ENCODE results near the gene POLG.

POLG gene

DNA sequence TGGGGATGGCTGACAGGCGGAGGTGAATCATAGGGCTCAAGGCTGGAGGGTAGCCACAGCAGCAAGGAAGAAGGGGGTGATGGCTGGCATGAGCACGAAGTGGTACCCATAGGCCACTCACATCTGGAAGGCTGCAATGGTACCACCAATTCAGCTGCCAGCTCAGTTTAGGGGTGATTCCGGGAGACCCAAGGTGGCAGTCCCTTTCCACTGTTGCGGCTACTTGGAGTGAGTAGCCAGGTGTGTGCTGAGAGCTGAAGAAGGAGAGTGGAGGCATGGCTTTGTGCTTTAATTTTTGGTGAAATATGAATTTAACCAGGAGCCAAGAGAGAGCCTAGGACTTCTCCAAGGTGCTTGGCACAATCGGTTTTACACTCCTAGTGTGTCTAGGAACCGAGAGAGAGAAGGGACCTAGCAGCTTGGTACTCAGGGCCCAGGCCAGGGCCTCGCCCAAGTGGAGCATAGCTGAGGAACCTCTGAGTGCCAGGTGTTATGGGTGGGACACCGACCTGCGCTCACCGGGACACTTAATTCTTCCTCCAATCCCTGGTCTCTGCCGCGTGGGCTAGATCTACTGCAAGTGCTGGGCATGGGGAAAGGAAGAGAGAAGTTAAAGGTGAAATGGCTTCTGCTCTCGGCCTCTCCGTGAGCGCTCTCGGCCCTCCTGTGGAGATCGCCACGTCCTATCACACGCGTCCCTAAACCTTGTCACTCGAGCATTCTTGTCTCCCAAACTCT is 32.2 kb upstream of the POLG start:
- no peaks in the 10 kb centered on the region for H3K9me3 Mint-ChIP-seq
- H3K36me3 Mint-ChIP-seq (ENCODE audit: insufficient read depth): peaks cover under 1% of the 10 kb centered on the region
- peak overlapping the region; percentile 57 for H3K4me3 Mint-ChIP-seq
- H3K27ac Mint-ChIP-seq (ENCODE audit: low read depth): no peak overlapping the region
- ATAC-seq (replicated peaks; ENCODE audit: extremely low read depth, poor library complexity, severe bottlenecking) (no peak), DNase-seq (ENCODE audit: low spot score in 2 of 2) (no peak)
- H3K27me3 Mint-ChIP-seq: peaks cover 81% of the 10 kb centered on the region
- H3K4me1 Mint-ChIP-seq: peaks cover 3% of the 10 kb centered on the region

GRCh38 chr15:89365462-89366065 is 30.9 kb upstream of the POLG start:
- H3K4me1 Mint-ChIP-seq: peaks cover 11% of the 10 kb centered on the region

DNA sequence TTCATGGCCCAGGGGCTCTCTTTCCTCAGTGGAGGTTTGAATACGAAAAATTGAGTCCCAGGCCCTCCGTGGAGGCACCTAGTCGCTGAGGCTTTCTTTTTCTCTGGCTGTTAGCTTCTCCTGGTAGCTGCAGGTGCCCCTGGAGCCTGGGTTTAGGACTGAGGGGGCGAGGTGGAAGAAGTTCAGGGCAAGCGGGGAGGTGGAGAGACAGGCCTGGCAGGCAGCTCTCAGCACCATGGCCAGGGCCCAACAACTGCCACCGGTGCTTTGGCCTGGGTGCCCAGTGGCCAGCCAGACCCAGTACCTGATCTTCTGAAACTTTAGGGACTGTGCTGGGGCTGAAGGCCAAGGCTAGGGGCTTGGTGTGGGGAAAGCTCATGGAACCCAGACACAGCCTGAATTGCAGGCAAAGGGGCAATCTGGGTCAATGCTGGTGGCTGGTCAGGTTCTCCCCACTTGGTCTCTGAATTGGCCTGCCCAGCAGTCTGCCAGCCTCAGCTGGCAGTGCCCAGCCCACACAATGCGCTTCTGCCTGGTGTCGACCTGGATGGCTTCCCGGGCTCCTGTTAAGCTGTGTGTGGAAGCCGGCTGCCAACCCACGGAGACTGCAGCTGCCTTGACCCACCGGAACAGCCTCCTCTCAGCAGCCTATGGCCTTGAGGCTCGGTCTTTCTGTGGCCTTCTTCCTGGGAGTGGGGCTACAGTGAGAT is 30.3 kb upstream of the POLG start:
- H3K27me3 Mint-ChIP-seq: peaks cover 85% of the 10 kb centered on the region
- H3K27ac Mint-ChIP-seq (ENCODE audit: low read depth): no peak overlapping the region
- no peaks in the 10 kb centered on the region for H3K9me3 Mint-ChIP-seq
- peaks cover 11% of the 10 kb centered on the region for H3K4me1 Mint-ChIP-seq
- peaks cover 4% of the 10 kb centered on the region for H3K36me3 Mint-ChIP-seq (ENCODE audit: insufficient read depth)
- DNase-seq (ENCODE audit: low spot score in 2 of 2) (no peak), ATAC-seq (replicated peaks; ENCODE audit: extremely low read depth, poor library complexity, severe bottlenecking) (no peak)
- no peak overlapping the region for H3K4me3 Mint-ChIP-seq

More at GRCh38 chr15:89365462-89366065, 30.9 kb upstream of the POLG start:
- ATAC-seq (replicated peaks; ENCODE audit: extremely low read depth, poor library complexity, severe bottlenecking) (no peak), DNase-seq (ENCODE audit: low spot score in 2 of 2) (no peak)
- Mint-ChIP-seq H3K4me3 (no peak overlapping the region), H3K27me3 (peaks cover 85% of the 10 kb centered on the region), H3K27ac (ENCODE audit: low read depth) (no peak overlapping the region), H3K36me3 (ENCODE audit: insufficient read depth) (peaks cover 4% of the 10 kb centered on the region), H3K9me3 (no peaks in the 10 kb centered on the region)

GRCh38 chr15:89364341-89364740 is 29.7 kb upstream of the POLG start:
- ATAC-seq (replicated peaks; ENCODE audit: extremely low read depth, poor library complexity, severe bottlenecking): no peak
- Mint-ChIP-seq H3K27ac (ENCODE audit: low read depth) (no peak overlapping the region), H3K9me3 (no peaks in the 10 kb centered on the region), H3K36me3 (ENCODE audit: insufficient read depth) (peaks cover 7% of the 10 kb centered on the region), H3K4me1 (peaks cover 11% of the 10 kb centered on the region), H3K27me3 (peaks cover 85% of the 10 kb centered on the region), H3K4me3 (no peak overlapping the region)
- DNase-seq (ENCODE audit: low spot score in 2 of 2): no peak

- Mint-ChIP-seq H3K36me3 (ENCODE audit: insufficient read depth) (peaks cover 7% of the 10 kb centered on the region), H3K4me3 (no peak overlapping the region), H3K9me3 (no peaks in the 10 kb centered on the region), H3K27me3 (peaks cover 82% of the 10 kb centered on the region), H3K4me1 (peaks cover 11% of the 10 kb centered on the region), H3K27ac (ENCODE audit: low read depth) (no peak overlapping the region)
- no peak for ATAC-seq (replicated peaks; ENCODE audit: extremely low read depth, poor library complexity, severe bottlenecking)
- no peak for DNase-seq (ENCODE audit: low spot score in 2 of 2)
These were observed 29.1 kb upstream of the POLG start for GRCh38 chr15:89363770-89364169.

DNA sequence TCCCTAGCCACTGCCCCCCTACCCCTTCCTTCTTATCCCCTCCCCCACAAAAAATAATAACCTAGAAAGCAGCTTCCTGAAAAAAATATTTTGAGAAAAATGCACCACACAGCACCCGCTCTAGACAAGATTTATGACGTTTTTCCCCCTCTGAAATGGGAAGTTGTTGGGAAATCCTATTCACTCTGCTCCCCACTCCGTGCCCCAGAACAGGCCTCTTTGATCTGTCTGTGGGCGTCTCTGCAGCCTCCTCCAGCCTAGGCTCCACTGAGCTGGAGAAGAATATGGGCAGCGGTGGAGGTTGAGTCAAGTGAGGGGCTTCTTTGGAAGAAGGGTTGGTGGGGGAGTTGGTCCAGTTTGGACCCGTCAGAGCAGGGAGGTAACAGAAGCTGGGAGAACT is 28.5 kb upstream of the POLG start:
- DNase-seq (ENCODE audit: low spot score in 2 of 2) (no peak), ATAC-seq (replicated peaks; ENCODE audit: extremely low read depth, poor library complexity, severe bottlenecking) (no peak)
- Mint-ChIP-seq H3K27me3 (peaks cover 87% of the 10 kb centered on the region), H3K36me3 (ENCODE audit: insufficient read depth) (peaks cover 11% of the 10 kb centered on the region), H3K4me1 (peaks cover 11% of the 10 kb centered on the region), H3K27ac (ENCODE audit: low read depth) (no peak overlapping the region), H3K9me3 (no peaks in the 10 kb centered on the region), H3K4me3 (no peak overlapping the region)

- peaks cover 91% of the 10 kb centered on the region for H3K27me3 Mint-ChIP-seq
- H3K4me1 Mint-ChIP-seq: peaks cover 11% of the 10 kb centered on the region
- ATAC-seq (replicated peaks; ENCODE audit: extremely low read depth, poor library complexity, severe bottlenecking) (no peak), DNase-seq (ENCODE audit: low spot score in 2 of 2) (no peak)
- no peak overlapping the region for H3K4me3 Mint-ChIP-seq
- H3K9me3 Mint-ChIP-seq: no peaks in the 10 kb centered on the region
- H3K36me3 Mint-ChIP-seq (ENCODE audit: insufficient read depth): peaks cover 11% of the 10 kb centered on the region
- H3K27ac Mint-ChIP-seq (ENCODE audit: low read depth): no peak overlapping the region
These were observed 27.8 kb upstream of the POLG start for GRCh38 chr15:89362203-89363101.

GRCh38 chr15:89361451-89362202 is 27.0 kb upstream of the POLG start:
- ATAC-seq (replicated peaks; ENCODE audit: extremely low read depth, poor library complexity, severe bottlenecking) (peak; percentile 40), DNase-seq (ENCODE audit: low spot score in 2 of 2) (peak; percentile 41 to 51)
- Mint-ChIP-seq H3K27me3 (peaks cover 91% of the 10 kb centered on the region), H3K27ac (ENCODE audit: low read depth) (no peak overlapping the region), H3K36me3 (ENCODE audit: insufficient read depth) (peaks cover 11% of the 10 kb centered on the region), H3K4me3 (peak overlapping the region; percentile 51), H3K9me3 (no peaks in the 10 kb centered on the region), H3K4me1 (peaks cover 11% of the 10 kb centered on the region)

DNA sequence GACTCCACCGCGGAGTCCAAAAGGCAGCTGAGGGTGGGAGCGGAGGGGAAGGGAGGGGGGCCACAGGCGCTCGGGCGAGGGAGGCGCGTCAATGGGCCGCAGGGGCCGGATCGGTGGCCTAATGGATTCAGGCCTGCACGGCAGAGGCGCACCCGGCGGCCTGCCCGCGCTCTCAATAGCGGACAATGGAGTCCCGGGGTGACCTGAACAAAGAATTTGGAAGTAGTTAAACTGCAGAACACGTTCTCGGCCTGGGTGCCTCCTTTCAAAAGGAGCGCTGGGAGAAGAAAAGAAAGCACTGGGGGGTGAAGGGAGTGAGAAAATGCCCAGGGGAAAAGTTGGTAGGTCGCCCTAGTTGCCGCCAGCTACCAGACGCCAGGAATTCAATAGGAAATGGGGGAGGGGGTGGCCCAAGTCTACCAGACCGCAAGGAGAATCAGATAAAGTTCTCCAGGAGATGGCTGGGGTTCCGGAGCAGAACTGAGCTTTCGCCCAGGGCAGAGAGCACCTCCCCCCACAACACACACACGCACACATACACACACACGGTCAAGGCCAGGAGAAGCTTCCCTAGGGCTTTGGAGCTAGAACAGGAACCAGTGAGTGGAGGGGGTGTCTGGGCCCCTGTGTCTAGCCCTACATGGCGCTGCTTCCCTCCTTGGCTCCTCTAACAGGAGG is 25.8 kb upstream of the POLG start:
- ATAC-seq (replicated peaks; ENCODE audit: extremely low read depth, poor library complexity, severe bottlenecking) (no peak), DNase-seq (ENCODE audit: low spot score in 2 of 2) (no peak)
- peaks cover 91% of the 10 kb centered on the region for H3K27me3 Mint-ChIP-seq
- no peaks in the 10 kb centered on the region for H3K9me3 Mint-ChIP-seq
- H3K4me3 Mint-ChIP-seq: peak overlapping the region; percentile 23
- peaks cover 11% of the 10 kb centered on the region for H3K4me1 Mint-ChIP-seq
- H3K27ac Mint-ChIP-seq (ENCODE audit: low read depth): no peak overlapping the region
- peaks cover 14% of the 10 kb centered on the region for H3K36me3 Mint-ChIP-seq (ENCODE audit: insufficient read depth)

- DNase-seq (ENCODE audit: low spot score in 2 of 2) (no peak), ATAC-seq (replicated peaks; ENCODE audit: extremely low read depth, poor library complexity, severe bottlenecking) (no peak)
- peak overlapping the region; percentile 75 for H3K4me3 Mint-ChIP-seq
- H3K27ac Mint-ChIP-seq (ENCODE audit: low read depth): no peak overlapping the region
- peaks cover 91% of the 10 kb centered on the region for H3K27me3 Mint-ChIP-seq
- H3K4me1 Mint-ChIP-seq: peaks cover 11% of the 10 kb centered on the region
- peaks cover 14% of the 10 kb centered on the region for H3K36me3 Mint-ChIP-seq (ENCODE audit: insufficient read depth)
- H3K9me3 Mint-ChIP-seq: no peaks in the 10 kb centered on the region
These were observed 25.1 kb upstream of the POLG start for GRCh38 chr15:89359471-89360293.

Data from central memory CD8-positive, alpha-beta T cell (primary cell).